ENCODE results near the gene NUDT8.
A peak's percentile ranks its signal among the peaks of the same experiment; 100 is the strongest.
"Not testable (repeated sequence)": the region's sequence is repeated elsewhere in the genome, so short reads cannot be mapped to it uniquely, and the experiment has no call there.

NUDT8 gene

GRCh38 chr11:67641338-67642172 is 11.8 kb upstream of the NUDT8 start:
- no peak for DNase-seq (ENCODE audit: low spot score)

GRCh38 chr11:67640758-67641337 is 11.1 kb upstream of the NUDT8 start:
- no peak for DNase-seq (ENCODE audit: low spot score)

GRCh38 chr11:67640021-67640757 is 10.5 kb upstream of the NUDT8 start:
- DNase-seq (ENCODE audit: low spot score), result peak; percentile 25

- DNase-seq (ENCODE audit: low spot score), result no peak
These were observed 9.7 kb upstream of the NUDT8 start, which contains the start of gene TBX10 for GRCh38 chr11:67639438-67639859. Gene TBX10 (minus strand): TSS chr11:67639763. CDS start chr11:67639472, 291 bp downstream.

GRCh38 chr11:67638535-67639437 is 9.0 kb upstream of the NUDT8 start:
- no peak for DNase-seq (ENCODE audit: low spot score)

GRCh38 chr11:67637441-67637840 is 7.7 kb upstream of the NUDT8 start:
- not testable (repeated sequence) for DNase-seq (ENCODE audit: low spot score)

GRCh38 chr11:67636962-67637361 is 7.2 kb upstream of the NUDT8 start:
- DNase-seq (ENCODE audit: low spot score), result no peak

GRCh38 chr11:67635231-67635521 is 5.4 kb upstream of the NUDT8 start:
- no peak for DNase-seq (ENCODE audit: low spot score)

GRCh38 chr11:67634366-67635230 is 4.9 kb upstream of the NUDT8 start:
- no peak for DNase-seq (ENCODE audit: low spot score)

GRCh38 chr11:67633758-67634365 is 4.1 kb upstream of the NUDT8 start:
- no peak for DNase-seq (ENCODE audit: low spot score)

GRCh38 chr11:67632982-67633755 is 3.4 kb upstream of the NUDT8 start:
- no peak for DNase-seq (ENCODE audit: low spot score)

- peak; percentile 18 for DNase-seq (ENCODE audit: low spot score)
These were observed 2.6 kb upstream of the NUDT8 start for GRCh38 chr11:67632175-67632981.

GRCh38 chr11:67631853-67632174 is 2.1 kb upstream of the NUDT8 start:
- no peak for DNase-seq (ENCODE audit: low spot score)

GRCh38 chr11:67631411-67631810 is 1.7 kb upstream of the NUDT8 start:
- DNase-seq (ENCODE audit: low spot score), result no peak

GRCh38 chr11:67630943-67631331 is 1.2 kb upstream of the NUDT8 start:
- DNase-seq (ENCODE audit: low spot score), result no peak

- DNase-seq (ENCODE audit: low spot score), result peak; percentile 96
These were observed 648 bp upstream of the NUDT8 start for GRCh38 chr11:67630228-67630942.

GRCh38 chr11:67628710-67629385 is 889 bp downstream of the NUDT8 start:
- DNase-seq (ENCODE audit: low spot score), result no peak

Data from hematopoietic multipotent progenitor cell treated with erythropoietin and hydrocortisone succinate and interleukin-3 and kit ligand, for 15 days (in vitro differentiated cells).